Transverse colon (tissue), 4 donors: ENCODE data around the gene MAP3K21.

Experiments
- EP300 ChIP-seq: sonication (generic); formaldehyde crosslinking; IDR thresholded peaks from one replicate; pipeline ENCODE4 v1.6.1; 2017; ENCODE audit warnings: antibody characterized with exemption, low read depth
- POLR2A ChIP-seq: fragments of 450-650 bp; IDR thresholded peaks from one replicate; pipeline ENCODE4 v1.6.1; 2016; ENCODE audit warnings: antibody characterized with exemption, mild to moderate bottlenecking, moderate library complexity
- POLR2AphosphoS5 ChIP-seq, 3 donors: sonication (generic); formaldehyde crosslinking; IDR thresholded peaks; one replicate each; pipeline ENCODE4 v1.6.1; 2016; ENCODE audit warnings: antibody characterized with exemption in 3 of 3
- TF ChIP-seq, protein P1 (sequence below), 5 experiments: fragments of 200-600 bp in 3 of 5; fragments of 450-650 bp in 2 of 5; sonication (generic) in 3 of 5; IDR thresholded peaks; 1 replicate in 2 of 5; 2 replicates in 3 of 5; pipeline ENCODE4 v1.5.1; 2016 to 2017; ENCODE audit warnings: antibody characterized with exemption in 5 of 5, inconsistent platforms in 3 of 5, mild to moderate bottlenecking in 2 of 5, moderate library complexity in 1 of 5

- TF ChIP-seq, protein P1, sequence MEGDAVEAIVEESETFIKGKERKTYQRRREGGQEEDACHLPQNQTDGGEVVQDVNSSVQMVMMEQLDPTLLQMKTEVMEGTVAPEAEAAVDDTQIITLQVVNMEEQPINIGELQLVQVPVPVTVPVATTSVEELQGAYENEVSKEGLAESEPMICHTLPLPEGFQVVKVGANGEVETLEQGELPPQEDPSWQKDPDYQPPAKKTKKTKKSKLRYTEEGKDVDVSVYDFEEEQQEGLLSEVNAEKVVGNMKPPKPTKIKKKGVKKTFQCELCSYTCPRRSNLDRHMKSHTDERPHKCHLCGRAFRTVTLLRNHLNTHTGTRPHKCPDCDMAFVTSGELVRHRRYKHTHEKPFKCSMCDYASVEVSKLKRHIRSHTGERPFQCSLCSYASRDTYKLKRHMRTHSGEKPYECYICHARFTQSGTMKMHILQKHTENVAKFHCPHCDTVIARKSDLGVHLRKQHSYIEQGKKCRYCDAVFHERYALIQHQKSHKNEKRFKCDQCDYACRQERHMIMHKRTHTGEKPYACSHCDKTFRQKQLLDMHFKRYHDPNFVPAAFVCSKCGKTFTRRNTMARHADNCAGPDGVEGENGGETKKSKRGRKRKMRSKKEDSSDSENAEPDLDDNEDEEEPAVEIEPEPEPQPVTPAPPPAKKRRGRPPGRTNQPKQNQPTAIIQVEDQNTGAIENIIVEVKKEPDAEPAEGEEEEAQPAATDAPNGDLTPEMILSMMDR (IDR thresholded peaks at IDR 0.05) = no peak
- TF ChIP-seq POLR2AphosphoS5 (IDR thresholded peaks at IDR 0.05) = no peak
- TF ChIP-seq POLR2A = no peak
- TF ChIP-seq EP300 = no peak
Measured at GRCh38 chr1:233389893-233390292, 62.4 kb downstream of the MAP3K21 start.
